ENCODE data around the gene C19orf33.
A peak's percentile ranks its signal among the peaks of the same experiment; 100 is the strongest.
"Not testable (repeated sequence)": the region's sequence is repeated elsewhere in the genome, so short reads cannot be mapped to it uniquely, and the experiment has no call there.

C19orf33 gene

GRCh38 chr19:38309615-38310278 lies 5.7 kb downstream of the C19orf33 start:
- no peak for DNase-seq

DNA sequence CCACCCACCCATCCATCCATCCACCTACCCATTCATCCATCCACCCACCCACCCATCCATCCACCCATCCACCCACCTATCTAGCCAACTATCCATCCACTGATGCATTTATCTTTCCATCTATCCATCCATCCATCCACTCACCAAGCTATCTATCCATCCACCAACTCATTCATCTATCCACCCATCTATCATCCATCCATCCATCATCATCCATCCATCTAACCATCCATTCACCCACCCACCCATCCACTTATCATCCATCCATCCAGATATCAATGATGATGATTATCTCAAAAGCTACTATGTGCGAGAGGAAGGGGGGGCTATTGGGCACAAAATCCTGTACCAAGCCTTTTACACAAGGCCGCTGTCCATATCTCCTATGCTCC lies 6.2 kb downstream of the C19orf33 start:
- DNase-seq, result no peak

GRCh38 chr19:38310986-38311385 lies 6.9 kb downstream of the C19orf33 start:
- no peak for DNase-seq

GRCh38 chr19:38315657-38316476 lies 11.8 kb downstream of the C19orf33 start, which contains the start of gene YIF1B:
Gene YIF1B (minus strand): TSS chr19:38315947. CDS start chr19:38315917, 30 bp downstream.
- peak; percentile 100 for DNase-seq

GRCh38 chr19:38316477-38317067 lies 12.5 kb downstream of the C19orf33 start:
- peak; percentile 99 for DNase-seq

- no peak for DNase-seq
These were observed 13.1 kb downstream of the C19orf33 start for GRCh38 chr19:38317104-38317612.

DNA sequence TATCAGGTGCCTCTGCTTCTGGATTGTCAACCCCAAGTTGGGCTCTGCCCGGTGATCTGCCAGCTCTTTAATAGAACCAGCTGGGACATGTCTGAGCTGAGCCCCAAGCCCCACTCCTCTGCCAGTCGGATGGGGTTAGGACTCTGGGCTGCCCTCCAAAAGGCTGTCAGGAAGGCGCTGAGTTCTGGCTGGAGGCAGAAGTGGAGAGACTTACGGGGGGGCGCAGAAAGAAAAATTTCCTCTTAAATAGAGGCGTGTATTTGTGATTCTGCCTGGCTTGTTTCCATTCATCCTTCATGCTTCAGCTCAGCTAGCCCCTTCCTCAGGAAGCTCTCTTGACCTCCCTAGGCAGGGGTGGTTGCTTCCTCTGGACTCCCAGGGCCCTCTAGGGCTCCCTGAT lies 14.6 kb downstream of the C19orf33 start:
- no peak for DNase-seq

DNA sequence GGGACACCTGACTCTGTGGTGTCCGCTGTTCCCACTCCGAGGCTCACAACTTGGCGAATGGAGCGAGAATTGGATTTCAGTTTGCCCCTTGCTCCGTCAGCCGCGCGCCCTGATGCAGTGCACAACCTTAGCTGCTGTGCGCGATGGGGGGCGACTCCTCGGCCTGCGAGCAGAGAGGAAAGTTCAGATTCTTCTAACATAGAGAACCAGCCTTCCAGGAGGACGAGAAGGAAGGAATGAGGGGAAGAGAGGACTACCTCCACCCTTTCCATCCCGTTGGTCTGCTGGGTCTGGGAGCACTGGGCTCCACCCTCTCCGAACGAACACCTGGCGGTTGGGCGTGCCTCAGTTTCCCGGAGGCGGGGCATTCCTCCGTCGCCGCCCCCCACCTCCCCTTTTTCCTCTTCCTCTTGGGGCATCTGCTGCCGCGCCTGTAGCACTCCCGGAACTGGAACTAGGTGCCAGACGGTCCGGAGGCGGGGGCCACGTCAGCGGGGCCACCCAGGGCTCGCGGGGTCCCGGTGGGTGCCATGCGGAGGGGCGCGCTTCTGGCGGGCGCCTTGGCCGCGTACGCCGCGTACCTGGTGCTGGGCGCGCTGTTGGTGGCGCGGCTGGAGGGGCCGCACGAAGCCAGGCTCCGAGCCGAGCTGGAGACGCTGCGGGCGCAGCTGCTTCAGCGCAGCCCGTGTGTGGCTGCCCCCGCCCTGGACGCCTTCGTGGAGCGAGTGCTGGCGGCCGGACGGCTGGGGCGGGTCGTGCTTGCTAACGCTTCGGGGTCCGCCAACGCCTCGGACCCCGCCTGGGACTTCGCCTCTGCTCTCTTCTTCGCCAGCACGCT lies 15.6 kb downstream of the C19orf33 start, which contains the start of gene KCNK6:
KCNK6 (plus strand) TSS at position 425 of the 838 bp plus-strand sequence; CDS start at position 531, 106 bp downstream.
- peak; percentile 74 for DNase-seq

GRCh38 chr19:38320969-38321339 lies 16.9 kb downstream of the C19orf33 start:
- DNase-seq, result no peak

- DNase-seq, result peak; percentile 68
These were observed 17.7 kb downstream of the C19orf33 start for GRCh38 chr19:38321646-38322196.

- no peak for DNase-seq
These were observed 19.2 kb downstream of the C19orf33 start for GRCh38 chr19:38323291-38323690.

- DNase-seq, result no peak
These were observed 20.4 kb downstream of the C19orf33 start for GRCh38 chr19:38324431-38324830.

DNA sequence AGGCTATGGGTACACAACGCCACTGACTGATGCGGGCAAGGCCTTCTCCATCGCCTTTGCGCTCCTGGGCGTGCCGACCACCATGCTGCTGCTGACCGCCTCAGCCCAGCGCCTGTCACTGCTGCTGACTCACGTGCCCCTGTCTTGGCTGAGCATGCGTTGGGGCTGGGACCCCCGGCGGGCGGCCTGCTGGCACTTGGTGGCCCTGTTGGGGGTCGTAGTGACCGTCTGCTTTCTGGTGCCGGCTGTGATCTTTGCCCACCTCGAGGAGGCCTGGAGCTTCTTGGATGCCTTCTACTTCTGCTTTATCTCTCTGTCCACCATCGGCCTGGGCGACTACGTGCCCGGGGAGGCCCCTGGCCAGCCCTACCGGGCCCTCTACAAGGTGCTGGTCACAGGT lies 22.5 kb downstream of the C19orf33 start:
- no peak for DNase-seq

GRCh38 chr19:38329651-38330050 lies 25.6 kb downstream of the C19orf33 start:
- DNase-seq, result no peak

DNA sequence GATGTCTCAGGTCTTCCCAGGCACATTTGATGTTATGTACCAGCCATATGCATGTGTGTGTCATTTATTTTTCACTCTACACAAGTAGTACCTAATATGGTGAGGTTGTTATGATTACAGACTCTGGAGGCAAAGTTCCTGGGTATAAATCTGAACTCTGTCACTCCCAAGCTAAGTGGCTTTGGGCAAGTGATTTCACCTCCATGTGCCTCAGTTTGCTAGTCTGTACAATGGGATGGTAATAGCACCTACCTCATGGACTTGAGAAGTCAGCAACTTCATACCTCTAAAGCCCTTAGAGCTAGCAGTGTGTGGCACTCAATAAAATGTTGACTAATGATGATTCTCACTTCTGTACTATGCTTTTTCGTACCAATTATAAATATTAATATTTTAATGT lies 27.7 kb downstream of the C19orf33 start:
- no peak for DNase-seq

- DNase-seq, result no peak
These were observed 29.2 kb downstream of the C19orf33 start for GRCh38 chr19:38333245-38333644.

DNA sequence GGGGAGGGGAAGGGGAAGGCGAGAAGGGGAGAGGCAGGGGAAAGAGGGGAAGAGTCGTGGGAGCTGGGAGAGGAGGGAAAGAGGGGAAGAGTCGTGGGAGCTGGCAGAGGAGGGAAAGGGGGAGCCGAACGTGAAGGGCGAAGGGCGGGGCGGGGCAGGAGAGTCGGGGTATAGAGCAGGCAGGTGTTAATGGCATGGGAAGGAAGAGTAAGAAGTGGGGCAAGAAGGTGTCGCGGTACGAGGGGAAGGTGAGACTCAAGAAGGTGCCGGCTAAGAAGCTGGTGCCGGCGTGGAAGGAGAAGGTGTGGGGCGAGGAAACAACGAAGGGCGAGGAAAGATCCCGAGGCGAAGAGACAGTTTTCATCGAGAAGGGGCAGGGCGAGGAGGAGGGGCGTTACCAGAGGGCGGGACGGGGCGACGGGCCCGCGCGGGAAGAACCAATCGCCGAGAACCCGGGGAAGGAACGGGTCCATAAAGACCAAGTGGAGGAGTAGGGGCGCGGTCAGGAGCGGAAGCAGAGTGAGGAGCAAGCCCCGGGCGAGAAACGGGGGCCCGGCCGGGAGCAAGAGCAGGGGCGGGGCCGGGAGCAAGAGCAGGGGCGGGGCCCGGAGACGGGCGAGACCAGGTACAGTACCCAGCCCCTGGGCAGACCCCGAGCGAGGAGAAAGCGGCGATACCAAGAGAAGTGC lies 32.0 kb downstream of the C19orf33 start:
- peak; percentile 100 for DNase-seq

- DNase-seq, result peak; percentile 100
These were observed 32.7 kb downstream of the C19orf33 start for GRCh38 chr19:38336638-38337359.

- DNase-seq, result no peak
These were observed 33.3 kb downstream of the C19orf33 start for GRCh38 chr19:38337360-38337653.

GRCh38 chr19:38339011-38339410 lies 35.0 kb downstream of the C19orf33 start:
- not testable (repeated sequence) for DNase-seq

DNA sequence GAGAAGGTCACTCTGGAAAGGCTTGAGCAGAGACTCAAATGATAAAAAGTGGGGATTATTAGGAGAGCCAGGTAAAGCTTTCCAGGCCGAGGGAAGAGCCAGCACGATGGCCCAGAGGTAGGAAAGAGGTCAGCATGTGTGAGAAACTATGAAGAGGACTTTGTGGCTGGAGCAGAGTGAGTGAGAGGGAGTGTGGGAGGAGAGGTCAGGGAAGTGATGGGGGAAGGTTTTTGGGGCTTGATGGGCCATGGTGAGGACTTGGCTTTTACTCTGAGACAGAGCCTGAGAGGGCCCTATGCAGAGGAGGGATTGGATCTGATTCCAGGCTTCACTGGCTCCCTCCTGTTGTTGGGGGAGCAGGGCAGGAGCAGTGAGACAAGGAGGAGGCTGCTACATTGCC lies 36.9 kb downstream of the C19orf33 start:
- no peak for DNase-seq

Measured in NCI-H2227 treated with DMSO at 0.1 percent for 48 hours (cell line).